GM19025 (cell line): ENCODE data around the gene CES4A.
"Not testable (repeated sequence)": the region's sequence is repeated elsewhere in the genome, so short reads cannot be mapped to it uniquely, and the experiment has no call there.

Experiments
- ATAC-seq: cut with Tn5 transposase; IDR thresholded peaks from one replicate; pipeline ENCODE4 v1.9.1; 2021; ENCODE audit warnings: mild to moderate bottlenecking, low read depth, moderate library complexity; ENCODE audit not compliant: unreplicated experiment

The CES4A gene

DNA sequence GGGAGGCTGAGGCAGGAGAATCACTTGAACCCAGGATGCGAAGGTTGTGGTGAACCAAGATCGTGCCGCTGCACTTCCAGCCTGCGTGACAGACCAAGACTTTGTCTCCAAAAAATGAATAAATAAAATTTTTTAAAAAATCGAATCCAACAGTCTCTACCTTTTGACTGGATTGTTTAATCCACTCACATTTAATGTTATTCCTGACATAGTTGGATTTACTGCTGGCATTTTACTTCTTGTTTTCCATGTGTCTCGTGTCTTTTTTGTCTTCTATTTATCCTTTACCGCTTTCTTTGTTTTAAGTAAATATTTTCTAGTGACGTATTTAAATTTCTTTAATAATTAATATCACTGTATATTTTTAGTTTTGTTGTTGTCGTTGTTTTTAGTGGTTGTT, 5.4 kb upstream of the CES4A start:
- ATAC-seq: no peak

DNA sequence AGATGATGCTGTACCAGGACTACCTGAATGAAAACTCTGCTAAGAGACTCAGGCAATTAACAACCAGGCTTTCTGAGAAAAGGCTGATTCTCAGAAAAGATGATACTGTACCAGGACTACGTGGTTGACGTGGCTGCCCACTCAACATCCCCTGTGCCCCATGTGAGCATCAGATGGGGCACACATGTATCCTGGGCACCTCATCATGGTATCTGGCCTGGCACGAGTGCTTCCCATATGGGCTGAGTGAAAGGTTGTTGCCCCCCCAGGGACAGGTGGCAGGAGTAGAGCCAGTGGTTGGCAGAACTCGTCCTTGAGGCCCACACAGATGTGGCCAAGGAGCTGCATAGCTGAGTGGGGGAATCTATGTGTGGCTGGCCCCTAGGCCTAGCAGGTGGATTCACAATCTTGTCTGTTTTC, 3.5 kb upstream of the CES4A start:
- no peak for ATAC-seq

DNA sequence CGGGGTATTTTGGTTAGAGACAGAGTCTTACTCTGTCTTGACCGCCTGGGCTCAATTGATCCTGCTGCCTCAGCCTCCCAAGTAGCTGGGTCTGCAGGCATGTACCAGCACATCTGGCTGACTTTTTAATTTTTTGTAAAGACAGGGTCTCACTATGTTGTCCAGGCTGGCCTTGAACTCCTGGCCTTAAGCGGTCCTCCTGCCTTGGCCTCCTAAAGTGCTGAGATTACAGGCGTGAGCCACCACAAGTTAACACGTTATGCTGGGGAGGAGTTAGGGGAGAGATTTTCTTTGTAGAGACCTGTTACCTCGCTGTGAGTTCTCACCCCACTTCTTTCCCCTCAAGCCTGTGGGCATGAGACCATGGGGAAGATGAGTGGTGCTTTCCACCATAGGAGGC, 1.8 kb upstream of the CES4A start:
- no peak for ATAC-seq

GRCh38 chr16:66991545-66992077, 3.2 kb downstream of the CES4A start:
- no peak for ATAC-seq

- ATAC-seq: not testable (repeated sequence)
Measured at GRCh38 chr16:66993558-66993957, 5.2 kb downstream of the CES4A start.

- ATAC-seq: no peak
Measured at GRCh38 chr16:66996324-66996982, 8.1 kb downstream of the CES4A start.

GRCh38 chr16:66996983-66997358, 8.6 kb downstream of the CES4A start:
- no peak for ATAC-seq

- ATAC-seq: no peak
Measured at GRCh38 chr16:67000384-67001351, 12.3 kb downstream of the CES4A start.

GRCh38 chr16:67001726-67002125, 13.3 kb downstream of the CES4A start:
- no peak for ATAC-seq

DNA sequence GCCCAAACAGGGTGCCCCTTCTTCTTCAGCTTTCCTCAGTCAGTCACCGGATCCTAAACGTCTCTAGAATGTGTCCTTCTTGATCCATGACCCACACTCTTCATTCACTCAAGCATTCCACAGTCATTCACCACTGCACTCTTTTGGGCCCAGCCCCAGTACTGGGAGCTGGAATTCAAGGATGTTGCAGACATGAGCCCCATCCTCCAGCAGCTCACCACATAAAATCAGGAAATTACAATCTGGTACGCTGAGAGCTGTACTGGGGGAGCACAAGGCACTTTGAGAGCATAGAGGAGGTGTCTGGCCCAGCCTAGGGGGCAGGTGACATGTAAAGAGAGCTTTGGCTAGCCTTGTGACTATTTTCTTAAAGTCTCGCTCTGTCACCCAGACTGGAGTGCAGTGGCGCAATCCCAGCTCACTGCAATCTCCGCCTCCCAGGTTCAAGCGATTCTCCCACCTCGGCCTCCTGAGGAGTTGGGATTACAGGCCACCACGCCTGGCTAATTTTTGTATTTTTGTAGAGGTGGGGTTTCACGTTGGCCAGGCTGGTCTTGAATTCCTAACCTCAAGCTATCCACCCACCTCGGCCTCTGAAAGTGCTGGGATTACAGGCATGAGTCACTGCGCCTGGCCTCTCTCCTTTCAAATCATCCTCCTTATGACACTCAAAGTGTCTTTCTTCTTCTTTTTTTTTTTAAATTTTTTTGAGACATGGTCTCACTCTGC, 18.7 kb downstream of the CES4A start:
- no peak for ATAC-seq

DNA sequence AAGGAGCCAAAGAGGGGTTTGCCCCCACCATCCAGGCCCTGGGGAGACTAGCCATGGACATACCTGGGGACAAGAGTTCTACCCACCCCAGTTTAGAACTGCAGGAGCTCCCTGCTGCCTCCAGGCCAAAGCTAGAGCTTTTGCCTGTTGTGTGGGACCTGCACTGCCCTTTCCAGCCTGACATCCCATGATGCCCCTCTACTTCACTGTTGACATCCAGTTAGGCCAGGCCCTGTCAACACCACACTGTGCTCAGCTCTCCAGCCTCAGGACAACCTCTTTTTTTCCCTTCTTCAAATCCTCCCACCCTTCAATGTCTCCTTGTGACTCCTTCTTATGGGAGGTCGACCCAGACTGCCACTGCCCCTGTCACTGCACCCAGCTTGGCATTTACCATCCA, 20.8 kb downstream of the CES4A start:
- ATAC-seq: no peak

DNA sequence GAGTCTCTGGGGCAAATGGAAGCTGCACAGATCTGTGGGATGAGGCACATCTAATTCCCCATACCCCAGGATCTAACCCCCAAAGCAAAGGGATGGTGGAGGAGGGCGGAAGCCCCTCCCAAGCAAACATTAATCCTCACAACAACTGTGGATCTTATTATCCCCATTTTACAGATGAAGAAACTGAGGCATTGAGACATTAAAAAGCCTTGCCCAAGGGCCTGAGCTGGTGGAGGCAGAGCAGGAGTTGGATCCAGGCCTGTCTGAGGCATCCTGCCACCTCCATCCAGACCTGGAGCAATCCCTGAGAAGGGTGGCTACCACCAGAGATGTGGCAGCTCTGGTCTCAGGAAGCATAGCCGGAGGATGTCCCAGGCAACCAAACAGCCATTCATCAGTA, 22.9 kb downstream of the CES4A start:
- no peak for ATAC-seq

GRCh38 chr16:67013233-67013822, 24.9 kb downstream of the CES4A start:
- ATAC-seq: no peak

DNA sequence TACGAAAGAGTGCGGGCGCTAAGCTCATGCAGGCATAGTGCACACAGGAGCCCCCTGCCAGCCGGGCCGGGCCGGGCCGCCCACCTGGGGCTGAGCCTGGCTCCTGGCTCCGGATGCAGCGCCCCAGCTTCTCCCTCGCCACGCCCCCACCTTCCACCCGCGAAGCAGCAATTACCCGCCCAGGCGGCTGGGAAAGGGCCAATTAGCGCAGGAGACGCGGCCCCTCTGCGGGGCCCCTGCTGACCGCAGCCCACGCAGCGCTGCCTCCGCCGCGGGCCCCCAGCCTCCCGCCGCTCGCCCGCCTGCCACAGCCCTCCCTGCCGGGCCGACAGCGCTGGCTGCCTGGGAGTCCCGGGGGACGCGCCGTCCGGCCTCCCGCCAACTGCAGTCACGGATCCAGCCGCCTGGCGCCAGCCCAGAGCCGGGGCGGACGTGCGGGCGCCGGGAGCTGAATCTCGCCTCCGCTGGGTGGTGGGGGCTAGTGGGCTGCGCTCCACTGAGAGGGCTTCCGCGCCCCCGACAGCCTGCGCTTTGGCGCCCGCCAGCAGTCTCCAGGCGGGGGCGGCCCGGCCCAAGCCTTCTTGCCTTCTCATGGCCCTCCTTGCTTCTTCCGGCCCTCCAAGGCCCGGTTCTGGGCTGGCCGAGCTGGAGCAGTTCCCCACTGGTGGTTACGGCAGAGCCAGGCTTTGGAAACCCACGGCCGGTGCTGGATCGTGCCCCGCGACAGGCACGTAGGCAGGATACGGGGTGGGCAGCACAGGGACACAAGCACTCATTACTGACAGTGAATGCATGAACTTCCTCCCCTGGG, 25.6 kb downstream of the CES4A start:
- no peak for ATAC-seq

GRCh38 chr16:67014634-67015312, 26.4 kb downstream of the CES4A start:
- ATAC-seq: no peak

GRCh38 chr16:67015313-67015731, 26.9 kb downstream of the CES4A start:
- ATAC-seq: no peak

DNA sequence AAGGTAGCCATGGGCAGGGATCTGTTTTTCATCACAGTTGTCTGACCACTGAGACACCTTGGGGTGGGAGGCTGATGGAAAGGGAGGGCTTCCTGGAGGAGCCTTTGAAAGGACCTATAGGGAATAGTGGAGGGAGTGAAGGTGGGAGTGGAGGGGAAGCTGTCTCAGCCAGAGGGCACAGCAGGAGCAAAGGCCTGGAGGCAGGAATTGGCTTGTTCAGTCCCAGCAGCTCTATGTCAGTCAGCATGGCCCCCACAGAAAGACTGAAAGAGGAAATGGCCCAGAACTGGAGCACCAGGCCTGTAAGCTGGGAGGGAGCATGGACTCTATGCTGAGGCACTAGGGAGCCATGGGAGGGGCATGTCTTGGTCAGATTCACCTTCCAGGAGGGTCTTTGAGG, 27.8 kb downstream of the CES4A start:
- no peak for ATAC-seq

GRCh38 chr16:67016681-67017420, 28.5 kb downstream of the CES4A start:
- ATAC-seq: no peak

- ATAC-seq: no peak
Measured at GRCh38 chr16:67017421-67017750, 29.0 kb downstream of the CES4A start.
